ENCODE results near the gene HIVEP3. TPM values are rescaled to one million over a fixed set of nuclear protein-coding genes. Genes with fewer than 3 reads are reported as not detected.

Gene HIVEP3
- 0.61 and 1.6 TPM in 2 replicates for total RNA-seq

DNA sequence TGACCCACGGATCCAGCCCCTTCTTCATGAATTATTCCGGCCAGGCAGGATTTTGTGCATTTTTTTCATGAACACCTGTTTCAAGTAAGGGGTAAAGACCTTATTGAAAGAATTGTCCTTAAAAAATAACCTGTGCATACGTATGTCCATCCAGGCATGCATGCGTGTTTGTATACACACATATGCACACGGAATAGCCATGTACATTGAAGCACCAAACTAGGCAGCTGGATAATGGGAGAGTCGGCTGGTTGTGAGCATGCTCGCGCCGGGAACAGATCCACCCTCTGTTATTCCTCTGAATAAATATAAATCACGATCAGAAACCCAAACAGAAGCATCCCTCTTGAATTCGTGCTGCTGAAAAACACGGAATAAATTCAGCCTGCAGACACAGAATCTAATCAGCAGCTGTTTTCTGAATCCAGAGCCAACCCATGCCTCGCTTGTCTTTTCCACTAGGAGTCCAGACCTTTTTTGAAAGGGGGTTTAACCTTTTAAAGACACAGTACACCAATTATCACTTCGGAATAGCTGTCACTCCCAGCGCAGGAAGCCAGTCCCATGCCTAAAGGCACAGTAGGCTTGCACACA, at the start of gene HIVEP3:
HIVEP3 (minus strand) TSS at position 473 of the 594 bp plus-strand sequence.

DNA sequence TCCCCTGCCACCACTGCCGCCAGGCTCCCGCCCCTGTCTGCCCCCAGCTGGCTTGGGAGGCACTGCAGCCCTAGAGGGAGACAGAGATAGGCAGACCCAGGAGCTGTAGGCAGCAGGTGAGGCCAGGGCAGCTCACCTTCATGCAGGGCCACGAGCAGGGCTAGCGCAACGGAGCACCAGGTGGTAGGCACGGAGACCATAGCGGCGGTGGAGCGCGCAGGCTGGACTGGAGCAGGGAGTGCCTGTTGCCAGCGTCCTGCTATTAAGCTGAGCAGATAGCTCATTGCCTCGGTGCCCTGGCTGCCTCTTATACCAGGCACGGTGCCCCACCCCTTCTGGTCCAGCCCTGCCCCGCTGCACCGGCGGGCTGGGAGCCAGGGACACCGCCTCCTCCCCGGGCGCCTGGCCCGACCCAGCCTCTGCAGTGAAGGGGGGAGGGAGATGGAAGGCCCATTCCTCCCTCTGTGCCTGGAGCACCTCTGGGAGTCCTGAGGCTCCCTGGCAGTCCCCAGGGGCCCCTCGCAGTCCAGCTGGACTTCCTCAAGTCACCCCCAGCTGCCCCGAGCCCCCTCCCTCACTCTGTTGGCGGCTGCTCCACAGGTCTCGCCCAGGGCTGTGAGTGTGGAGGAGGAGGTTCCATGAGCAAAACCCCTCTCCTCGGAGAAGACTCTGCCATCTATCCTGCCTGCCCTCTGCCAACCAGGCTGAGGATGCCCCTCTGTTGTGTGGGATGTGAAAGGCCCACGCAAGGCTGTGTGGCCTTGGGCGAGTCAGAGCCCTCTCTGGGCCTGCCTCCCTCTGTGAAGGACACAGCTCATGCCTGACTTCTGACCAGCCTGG, 434.1 kb downstream of the HIVEP3 start, which contains the start of gene EDN2:
EDN2 (minus strand) TSS at position 282 of the 840 bp plus-strand sequence; CDS start at position 200, 82 bp downstream.

Other genes starting within 250 kb of the HIVEP3 start
- gene GUCA2B, start 234.5 kb upstream of the HIVEP3 start, total RNA-seq = not detected in 2 replicates
- not detected in 2 replicates for gene GUCA2A, start 245.8 kb upstream of the HIVEP3 start, total RNA-seq